A549 (cell line): ENCODE measurements around the gene PTTG1IP. TPM values are rescaled to one million over a fixed set of nuclear protein-coding genes. Genes with fewer than 3 reads are reported as not detected.
A peak's percentile ranks its signal among the peaks of the same experiment; 100 is the strongest.

Source experiments
- ATAC-seq, 2 experiments: fragments of 200-7000 bp in 1 of 2; fragments of >200 bp in 1 of 2; cut with Nextera tagmentation in 1 of 2; cut with Tn5 transposase in 1 of 2; 3 replicates each; pipeline versions ENCODE4 v1.8.0 to v1.9.1; 2018 to 2020; ENCODE audit warnings: mild to moderate bottlenecking in 1 of 2, moderate library complexity in 1 of 2
- CTCF ChIA-PET: fragments of 300-600 bp; sonication (Branson Sonifier 250); formaldehyde crosslinking; extraction: SDS; loops from one replicate; lab custom pipeline; 2021; ENCODE audit warnings: antibody characterized with exemption, inconsistent platforms; lab: Yijun Ruan, JAX
- POLR2A ChIA-PET: fragments of 350-600 bp; formaldehyde crosslinking; extraction: SDS; loops from one replicate; lab custom pipeline; 2021; ENCODE audit warnings: antibody characterized with exemption, inconsistent platforms; lab: Yijun Ruan, JAX
- DNase-seq, 2 experiments: peaks; one replicate each; pipeline versions ENCODE4 v3.0.0 to v3.0.0-alpha.2; 2011 to 2016; ENCODE audit warnings: low read depth in 1 of 2, low spot score in 1 of 2
- FAIRE-seq: peaks from 2 replicates; lab custom pipeline; 2011; peaks lifted over from hg19 to GRCh38; lab: Jason Lieb, UNC
- H3K27ac ChIP-seq, 2 experiments: fragments of >200 bp; sonication (Bioruptor Twin); formaldehyde crosslinking; 3 replicates each; pipeline ENCODE4 v1.5.1; 2016 to 2017
- H3K4me1 ChIP-seq: fragments of >200 bp; sonication (Bioruptor Twin); formaldehyde crosslinking; 3 replicates; pipeline ENCODE4 v1.6.1; 2016
- H3K4me2 ChIP-seq: fragments of >200 bp; sonication (Bioruptor Twin); formaldehyde crosslinking; 3 replicates; pipeline ENCODE4 v1.6.1; 2016
- H3K4me3 ChIP-seq: fragments of >200 bp; sonication (Bioruptor Twin); formaldehyde crosslinking; 3 replicates; pipeline ENCODE4 v1.5.1; 2016
- H3K9me3 ChIP-seq: fragments of >200 bp; sonication (Bioruptor Twin); formaldehyde crosslinking; 3 replicates; pipeline ENCODE4 v1.6.1; 2016
- BCL3 ChIP-seq: fragments of >200 bp; sonication (Bioruptor Twin); formaldehyde crosslinking; IDR thresholded peaks from 3 replicates; pipeline ENCODE4 v1.6.1; 2016
- BHLHE40 ChIP-seq: IDR thresholded peaks from 2 replicates; pipeline ENCODE4 v1.6.1; 2012; ENCODE audit warnings: low read depth, low read length, inconsistent platforms
- CEBPB ChIP-seq, 2 experiments: fragments of >200 bp in 1 of 2; sonication (Bioruptor Twin) in 1 of 2; formaldehyde crosslinking in 1 of 2; IDR thresholded peaks; 2 replicates each; pipeline ENCODE4 v1.6.1; 2012 to 2016
- CHD2 ChIP-seq: fragments of 150-350 bp; IDR thresholded peaks from 2 replicates; pipeline ENCODE4 v1.6.1; 2014; ENCODE audit warnings: low read length; ENCODE audit not compliant: partially characterized antibody
- E2F6 ChIP-seq: IDR thresholded peaks from 2 replicates; pipeline ENCODE4 v1.6.1; 2012; ENCODE audit warnings: low read depth, borderline replicate concordance
- EHMT2 ChIP-seq: fragments of 200-600 bp; sonication (generic); IDR thresholded peaks from 2 replicates; pipeline ENCODE4 v1.6.1; 2016; ENCODE audit warnings: antibody characterized with exemption, low read depth, mild to moderate bottlenecking, moderate library complexity
- EP300 ChIP-seq, 2 experiments: fragments of >200 bp; sonication (Bioruptor Twin); formaldehyde crosslinking; IDR thresholded peaks; 2 replicates in 1 of 2; 3 replicates in 1 of 2; pipeline ENCODE4 v1.6.1; 2016 to 2017
- FOXS1 ChIP-seq: fragments of 250-450 bp; sonication (Bioruptor Pico); IDR thresholded peaks from 2 replicates; pipeline ENCODE4 v1.5.0; 2020; ENCODE audit warnings: mild to moderate bottlenecking, moderate library complexity
- HES2 ChIP-seq: fragments of >200 bp; sonication (Bioruptor Twin); formaldehyde crosslinking; IDR thresholded peaks from 2 replicates; pipeline ENCODE4 v1.6.1; 2016
- HOXA7 ChIP-seq: fragments of 250-450 bp; sonication (Bioruptor Pico); IDR thresholded peaks from 2 replicates; pipeline ENCODE4 v1.5.0; 2020; ENCODE audit warnings: mild to moderate bottlenecking, moderate library complexity
- HOXB5 ChIP-seq: fragments of 250-450 bp; sonication (Bioruptor Pico); IDR thresholded peaks from 2 replicates; pipeline ENCODE4 v1.5.0; 2020; ENCODE audit warnings: mild to moderate bottlenecking, moderate library complexity
- JUN ChIP-seq, 2 experiments: fragments of >200 bp; sonication (Bioruptor Twin); formaldehyde crosslinking; IDR thresholded peaks; 2 replicates in 1 of 2; 3 replicates in 1 of 2; pipeline ENCODE4 v1.6.1; 2016 to 2017
- MAX ChIP-seq: IDR thresholded peaks from 2 replicates; pipeline ENCODE4 v1.6.1; 2012
- NFE2L2 ChIP-seq: fragments of 150-350 bp; conservative IDR thresholded peaks from 2 replicates; pipeline ENCODE4 v1.6.1; 2014; ENCODE audit warnings: low read length
- NPAS2 ChIP-seq: fragments of 250-450 bp; sonication (Bioruptor Pico); IDR thresholded peaks from 2 replicates; pipeline ENCODE4 v1.8.0; 2022; ENCODE audit warnings: mild to moderate bottlenecking, moderate library complexity, borderline replicate concordance
- NR3C1 ChIP-seq: fragments of >200 bp; sonication (Bioruptor Twin); formaldehyde crosslinking; IDR thresholded peaks from 3 replicates; pipeline ENCODE4 v1.6.1; 2017
- PBX3 ChIP-seq: IDR thresholded peaks from 2 replicates; pipeline ENCODE4 v1.6.1; 2012
- PHF8 ChIP-seq: fragments of 200-600 bp; sonication (generic); IDR thresholded peaks from 2 replicates; pipeline ENCODE4 v1.6.1; 2016; ENCODE audit warnings: low read depth, mild to moderate bottlenecking, antibody characterized with exemption, moderate library complexity, borderline replicate concordance
- POLR2AphosphoS2 ChIP-seq: conservative IDR thresholded peaks from 2 replicates; pipeline ENCODE4 v1.6.1; 2012; ENCODE audit warnings: low read length, improper control_type of control experiment, inconsistent platforms
- RARB ChIP-seq: fragments of 250-450 bp; sonication (Bioruptor Pico); IDR thresholded peaks from 2 replicates; pipeline ENCODE4 v1.8.0; 2021; ENCODE audit warnings: mild to moderate bottlenecking, moderate library complexity
- REST ChIP-seq: fragments of 200-600 bp; sonication (generic); IDR thresholded peaks from 2 replicates; pipeline ENCODE4 v1.6.1; 2016; ENCODE audit warnings: antibody characterized with exemption, mild to moderate bottlenecking, moderate library complexity
- RFX5 ChIP-seq: fragments of 450-650 bp; IDR thresholded peaks from 2 replicates; pipeline ENCODE4 v1.7.1; 2014; ENCODE audit warnings: antibody characterized with exemption, mild to moderate bottlenecking, moderate library complexity
- SMC3 ChIP-seq: fragments of >200 bp; sonication (Bioruptor Twin); formaldehyde crosslinking; IDR thresholded peaks from 3 replicates; pipeline ENCODE4 v1.6.1; 2018; ENCODE audit warnings: inconsistent platforms
- SREBF2 ChIP-seq: fragments of 450-650 bp; IDR thresholded peaks from 2 replicates; pipeline ENCODE4 v1.6.1; 2014; ENCODE audit warnings: mild to moderate bottlenecking, moderate library complexity
- TFCP2L1 ChIP-seq: fragments of 250-450 bp; sonication (Bioruptor Pico); IDR thresholded peaks from 2 replicates; pipeline ENCODE4 v1.5.0; 2021; ENCODE audit warnings: mild to moderate bottlenecking
- TP53 ChIP-seq: fragments of 250-450 bp; sonication (Bioruptor Pico); IDR thresholded peaks from 2 replicates; pipeline ENCODE4 v1.5.0; 2021; ENCODE audit warnings: mild to moderate bottlenecking, moderate library complexity
- ZC3H11A ChIP-seq: fragments of 450-650 bp; IDR thresholded peaks from 2 replicates; pipeline ENCODE4 v1.6.1; 2014; ENCODE audit warnings: antibody characterized with exemption, mild to moderate bottlenecking
- ZNF302 ChIP-seq: fragments of 250-450 bp; sonication (Bioruptor Pico); IDR thresholded peaks from 2 replicates; pipeline ENCODE4 v1.9.0; 2021; ENCODE audit warnings: inconsistent platforms, mild to moderate bottlenecking, moderate library complexity
- WGBS: methylation state at CpG from one replicate; pipeline ENCODE4 v1.1.6; 2017; ENCODE audit errors: missing lambda C conversion rate; 5-methylcytosine and 5-hydroxymethylcytosine counted together
- polyA minus RNA-seq: library from RNA; depleted of rRNA, polyadenylated mRNA; stranded (reverse); fragments of >200 nt; gene quantifications from 2 replicates; pipeline ENCODE4 v1.2.3, GENCODE V29; 2011; rRNA and poly(A)+ RNA removed
- polyA plus RNA-seq, 4 experiments: library from polyadenylated mRNA; depleted of rRNA in 3 of 4; stranded (reverse); fragments of >200 nt; fragmentation: RNase III in 1 of 4; extraction: RNeasy Plus Mini Kit Qiagen cat#74134 plus additional on column Dnase treatment in 1 of 4; gene quantifications; 2 replicates in 3 of 4; 3 replicates in 1 of 4; pipeline ENCODE4 v1.2.3, GENCODE V29; 2011 to 2017
- TF ChIP-seq, protein P1 (sequence below): fragments of 150-350 bp; IDR thresholded peaks from 2 replicates; pipeline ENCODE4 v1.6.1; 2014; ENCODE audit warnings: low read depth, mild to moderate bottlenecking, low read length
- TF ChIP-seq, protein P2 (sequence below): fragments of 450-650 bp; IDR thresholded peaks from 2 replicates; pipeline ENCODE4 v1.6.1; 2014; ENCODE audit warnings: antibody characterized with exemption

The PTTG1IP gene
- polyA plus RNA-seq (2011; rRNA removed) (97.6 and 99.4 TPM in 2 replicates), polyA plus RNA-seq (2017; fragmentation: RNase III; extraction: RNeasy Plus Mini Kit Qiagen cat#74134 plus additional on column Dnase treatment) (93.2 to 103 TPM (median 98.7 TPM) in 3 replicates), polyA minus RNA-seq (51.4 and 52.1 TPM in 2 replicates)
- polyA plus RNA-seq (2012; cell fraction: cytosol; rRNA removed) = 49.3 and 65.6 TPM in 2 replicates
- 52.1 and 60.9 TPM in 2 replicates for polyA plus RNA-seq (2012; cell fraction: nucleus; rRNA removed)

GRCh38 chr21:44873356-44874239, at the start of gene PTTG1IP:
Gene PTTG1IP (minus strand): TSS chr21:44873690. CDS start chr21:44873616, 74 bp downstream.
- Histone ChIP-seq H3K4me2 (peak within 1 kb of the TSS; percentile 99), H3K9me3 (no peaks in the 10 kb centered on the region), H3K27ac (peak within 1 kb of the TSS; percentile 92 to 97), H3K4me1 (peaks cover 52% of the 10 kb centered on the region), H3K4me3 (peak within 1 kb of the TSS; percentile 86)
- CTCF ChIA-PET = interaction anchor here (0.8 to 2.7 kb wide), 4 partner anchors 54 to 80 kb away, joined by 3 to 7 read pairs (median 4); no protein-coding TSS in a partner anchor
- POLR2A ChIA-PET = interaction anchor here (0.6 to 2.3 kb wide), 11 partner anchors 9 to 1010 kb away, joined by 3 to 28 read pairs (median 3); partner anchors contain the start of genes SLX9, SUMO3 and UBE2G2
- peak; percentile 73 to 78 for ATAC-seq
- WGBS = 20% methylated on average over 1 of the region's 123 CpGs
- DNase-seq = peak; percentile 93 to 95
- FAIRE-seq = no peak
- TF ChIP-seq, protein P1, sequence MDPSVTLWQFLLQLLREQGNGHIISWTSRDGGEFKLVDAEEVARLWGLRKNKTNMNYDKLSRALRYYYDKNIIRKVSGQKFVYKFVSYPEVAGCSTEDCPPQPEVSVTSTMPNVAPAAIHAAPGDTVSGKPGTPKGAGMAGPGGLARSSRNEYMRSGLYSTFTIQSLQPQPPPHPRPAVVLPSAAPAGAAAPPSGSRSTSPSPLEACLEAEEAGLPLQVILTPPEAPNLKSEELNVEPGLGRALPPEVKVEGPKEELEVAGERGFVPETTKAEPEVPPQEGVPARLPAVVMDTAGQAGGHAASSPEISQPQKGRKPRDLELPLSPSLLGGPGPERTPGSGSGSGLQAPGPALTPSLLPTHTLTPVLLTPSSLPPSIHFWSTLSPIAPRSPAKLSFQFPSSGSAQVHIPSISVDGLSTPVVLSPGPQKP = no peak
- TF ChIP-seq CHD2 (no peak), BHLHE40 (0 out of 2 replicates have a peak, but pooled peaks have one; percentile 32), BCL3 (peak; percentile 59; the same call in 1 of the 3 replicates), TP53 (no peak), FOXS1 (CRISPR knock-in tag) (no peak), REST (no peak), RFX5 (no peak), EHMT2 (no peak), TFCP2L1 (CRISPR knock-in tag) (no peak), NFE2L2 (no peak), HES2 (no peak), ZNF302 (no peak), SREBF2 (no peak), ZC3H11A (no peak), NR3C1 (no peak), PHF8 (no peak; the same call in 1 of the 2 replicates), EP300 (IDR thresholded peaks at IDR 0.05) (no peak), E2F6 (peak; percentile 39; the same call in 1 of the 2 replicates), HOXB5 (no peak), PBX3 (no peak), NPAS2 (CRISPR knock-in tag) (no peak), CEBPB (IDR thresholded peaks at IDR 0.05) (no peak), RARB (no peak), JUN (IDR thresholded peaks at IDR 0.05) (peak in 1 of 2 experiments; percentile 63; a peak in 2 of 5 replicates), HOXA7 (CRISPR knock-in tag) (no peak), POLR2AphosphoS2 (no peak), MAX (peak; percentile 28), SMC3 (no peak)
- TF ChIP-seq, protein P2, sequence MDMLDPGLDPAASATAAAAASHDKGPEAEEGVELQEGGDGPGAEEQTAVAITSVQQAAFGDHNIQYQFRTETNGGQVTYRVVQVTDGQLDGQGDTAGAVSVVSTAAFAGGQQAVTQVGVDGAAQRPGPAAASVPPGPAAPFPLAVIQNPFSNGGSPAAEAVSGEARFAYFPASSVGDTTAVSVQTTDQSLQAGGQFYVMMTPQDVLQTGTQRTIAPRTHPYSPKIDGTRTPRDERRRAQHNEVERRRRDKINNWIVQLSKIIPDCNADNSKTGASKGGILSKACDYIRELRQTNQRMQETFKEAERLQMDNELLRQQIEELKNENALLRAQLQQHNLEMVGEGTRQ = no peak
